Stimulated activated naive CD4-positive, alpha-beta T cell (primary cell): ENCODE results near the gene METTL24.
"Not testable (repeated sequence)": the region's sequence is repeated elsewhere in the genome, so short reads cannot be mapped to it uniquely, and the experiment has no call there.

Source experiments
- DNase-seq, 6 experiments: peaks; one replicate each; lab custom pipeline; 2025; lab: John Stamatoyannopoulos, UW

Gene METTL24

DNA sequence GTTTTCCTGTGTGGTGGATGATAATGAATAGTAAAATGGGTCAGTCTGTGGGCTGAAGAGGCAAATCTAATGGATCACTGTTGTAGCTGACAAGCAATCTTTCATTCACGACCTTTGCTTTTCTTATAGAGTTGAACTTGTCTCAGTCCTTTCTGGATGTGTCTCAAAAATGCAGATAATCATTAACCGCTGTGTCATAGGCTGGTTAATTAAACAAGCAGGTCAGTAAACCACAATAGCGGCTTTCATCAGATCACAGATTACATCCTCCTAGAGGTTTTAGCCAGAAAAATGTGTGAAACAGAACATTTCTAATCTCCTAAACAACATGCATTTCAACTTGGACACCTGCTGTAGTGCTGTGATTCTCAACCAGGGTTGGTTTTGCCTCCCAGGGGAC, 2.5 kb upstream of the METTL24 start:
- no peak for DNase-seq

- DNase-seq = no peak
Measured at GRCh38 chr6:110359556-110359955, 1.4 kb upstream of the METTL24 start.

DNA sequence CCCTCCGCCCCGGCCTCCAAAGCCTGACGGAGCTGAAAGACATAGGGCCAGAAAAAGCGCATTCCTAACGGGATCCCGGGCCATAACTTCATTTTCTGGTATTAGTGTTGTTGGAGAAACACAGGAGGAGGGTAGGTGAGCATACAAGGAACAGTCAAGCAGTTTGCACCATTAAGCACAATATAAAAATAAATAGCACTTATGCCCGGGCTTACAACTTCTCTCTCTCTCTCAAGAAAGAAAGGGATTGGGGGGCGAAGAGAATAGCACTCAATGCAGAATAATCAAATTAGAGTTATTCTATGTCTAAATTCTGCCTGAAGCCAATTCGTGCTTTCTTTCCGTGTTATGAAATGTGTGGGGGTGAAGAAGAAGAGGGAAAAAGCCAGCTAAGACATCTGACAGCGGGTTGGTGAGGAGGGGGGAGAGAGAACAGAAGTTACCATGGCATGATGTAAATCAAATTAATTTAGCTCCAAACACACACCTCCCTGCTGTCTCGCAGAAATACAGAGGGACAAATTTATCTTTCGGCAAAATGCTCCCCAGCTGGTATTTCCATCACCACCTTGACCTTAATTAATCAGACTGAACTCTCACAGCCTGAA, 508 bp upstream of the METTL24 start:
- no peak for DNase-seq

DNA sequence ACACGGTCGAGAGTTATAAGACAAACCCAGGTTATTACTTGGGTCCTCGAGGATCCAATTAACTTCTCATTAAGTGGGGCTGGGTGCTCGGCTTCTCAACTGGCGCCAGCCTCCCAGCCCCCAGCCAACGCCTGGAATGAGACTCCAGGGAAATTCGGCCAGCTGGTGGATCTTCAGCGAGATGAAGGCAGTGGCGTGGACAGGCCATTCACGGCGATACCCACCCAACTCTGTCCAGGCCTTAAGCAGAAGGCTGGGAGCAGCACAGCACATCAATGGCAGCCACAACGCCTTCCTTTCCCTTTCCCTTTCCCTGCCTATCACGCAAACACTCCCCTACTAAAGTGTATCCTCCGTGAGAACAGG, 868 bp downstream of the METTL24 start:
- DNase-seq = no peak

DNA sequence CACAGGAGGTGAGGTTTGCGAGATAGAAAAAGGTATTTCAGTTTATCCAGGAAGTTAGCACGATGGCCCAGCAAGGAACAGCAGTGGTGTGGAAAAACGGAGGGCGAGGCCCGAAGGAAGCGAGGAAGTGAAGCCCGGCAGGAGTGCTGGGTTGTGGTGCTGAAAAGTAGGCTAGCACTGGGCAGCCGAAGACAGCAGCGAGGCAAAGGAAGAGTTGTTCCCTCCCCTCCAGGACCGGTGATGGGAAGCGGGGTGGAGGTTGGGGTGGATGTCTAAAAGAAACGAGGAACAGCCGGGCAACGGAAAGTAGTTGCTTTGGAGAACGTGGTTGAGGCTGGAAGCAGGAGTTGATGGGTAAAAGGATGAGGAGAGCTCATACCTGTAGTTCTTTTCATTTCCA, 1.4 kb downstream of the METTL24 start:
- no peak for DNase-seq

GRCh38 chr6:110355727-110356126, 2.4 kb downstream of the METTL24 start:
- DNase-seq = no peak

DNA sequence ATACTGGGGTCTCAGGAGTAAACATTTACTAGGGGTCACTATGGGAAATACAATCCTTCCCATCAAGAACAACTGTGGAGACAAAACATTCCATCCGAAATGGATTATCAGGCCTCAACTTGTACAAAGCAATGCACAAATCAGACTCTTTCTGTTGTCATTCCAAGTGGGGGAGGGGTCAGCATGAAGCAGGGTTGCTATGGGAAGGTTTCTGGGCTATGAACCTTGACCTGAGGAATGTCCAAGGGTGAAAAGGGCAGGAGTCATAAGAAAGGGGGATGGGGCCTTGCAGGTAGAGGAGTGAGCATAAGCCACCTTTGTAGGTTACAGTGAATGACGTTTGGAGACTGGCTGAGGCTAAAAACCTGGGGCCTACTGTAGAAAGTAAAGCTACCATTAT, 3.1 kb downstream of the METTL24 start:
- DNase-seq = no peak

DNA sequence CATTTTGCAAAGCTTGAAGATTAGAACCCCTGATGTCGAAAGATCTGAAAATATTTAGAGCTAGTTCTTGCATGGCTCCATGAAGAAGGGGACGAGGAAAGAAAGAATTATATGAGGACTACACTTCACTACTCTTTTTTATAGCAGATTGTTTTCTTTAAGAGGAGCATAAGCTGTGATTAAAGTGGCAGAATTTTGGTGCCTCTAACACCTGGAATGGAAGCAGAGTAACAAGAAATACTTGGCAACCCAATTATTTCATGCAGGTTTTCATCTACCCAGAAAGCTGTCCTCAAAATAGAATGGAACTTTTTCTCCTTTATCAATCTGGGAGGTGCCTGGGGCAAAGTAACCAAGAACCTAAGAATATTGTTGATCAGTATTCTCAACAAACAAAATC, 4.0 kb downstream of the METTL24 start:
- DNase-seq = no peak

GRCh38 chr6:110353457-110354001, 4.6 kb downstream of the METTL24 start:
- no peak for DNase-seq

DNA sequence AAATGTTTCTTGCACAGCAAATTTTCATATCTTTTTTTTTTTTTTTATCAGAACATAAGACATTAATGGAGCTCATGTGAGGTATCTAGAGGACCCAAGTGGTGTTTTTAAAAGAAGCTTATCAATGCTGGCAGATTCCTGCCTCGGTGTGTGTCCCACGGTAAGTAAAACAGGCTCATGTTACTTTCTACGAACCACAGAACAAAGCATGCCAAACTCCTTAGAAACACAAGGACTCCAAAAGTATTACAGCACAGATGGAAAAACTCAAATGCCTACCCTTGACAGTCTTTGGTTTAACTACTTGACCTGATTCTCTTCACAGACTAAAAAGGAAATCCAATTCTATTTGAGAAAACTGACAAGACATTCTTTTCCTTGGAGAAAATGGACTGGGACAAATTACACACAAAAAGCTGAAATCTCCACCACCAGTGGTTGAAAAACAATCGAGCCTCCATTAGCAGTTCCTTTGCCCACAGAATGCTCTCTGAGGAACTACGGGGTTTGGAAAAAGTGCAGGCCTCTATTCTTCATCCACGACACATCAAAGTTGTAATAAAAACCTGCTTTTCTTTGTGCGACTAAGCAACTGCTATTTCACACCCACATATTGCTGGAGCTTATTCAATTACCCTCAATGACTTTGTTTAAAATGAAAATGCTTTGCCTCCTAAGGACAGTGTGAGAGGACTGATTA, 5.4 kb downstream of the METTL24 start:
- DNase-seq = no peak

DNA sequence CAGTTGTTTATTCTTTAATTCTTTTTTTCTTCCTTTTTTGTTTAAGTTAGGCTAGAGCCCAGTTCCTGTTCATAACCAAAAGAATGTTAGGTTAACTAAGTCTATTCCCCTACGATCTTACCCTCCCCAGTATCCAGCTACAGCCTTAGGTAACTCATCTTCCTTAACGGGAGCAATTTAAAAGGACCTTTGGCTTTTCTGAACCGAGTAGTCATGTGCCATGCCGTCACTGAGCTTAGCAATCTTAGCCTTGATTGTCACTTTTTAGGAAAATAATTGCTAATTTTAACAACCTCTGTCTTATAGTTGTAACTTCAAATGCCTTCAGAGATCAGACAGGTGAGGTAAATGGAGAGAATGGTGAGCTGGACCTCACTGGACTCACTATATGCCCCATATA, 6.2 kb downstream of the METTL24 start:
- DNase-seq = no peak

- DNase-seq = no peak
Measured at GRCh38 chr6:110351546-110351945, 6.6 kb downstream of the METTL24 start.

- not testable (repeated sequence) for DNase-seq
Measured at GRCh38 chr6:110350593-110350992, 7.6 kb downstream of the METTL24 start.

DNA sequence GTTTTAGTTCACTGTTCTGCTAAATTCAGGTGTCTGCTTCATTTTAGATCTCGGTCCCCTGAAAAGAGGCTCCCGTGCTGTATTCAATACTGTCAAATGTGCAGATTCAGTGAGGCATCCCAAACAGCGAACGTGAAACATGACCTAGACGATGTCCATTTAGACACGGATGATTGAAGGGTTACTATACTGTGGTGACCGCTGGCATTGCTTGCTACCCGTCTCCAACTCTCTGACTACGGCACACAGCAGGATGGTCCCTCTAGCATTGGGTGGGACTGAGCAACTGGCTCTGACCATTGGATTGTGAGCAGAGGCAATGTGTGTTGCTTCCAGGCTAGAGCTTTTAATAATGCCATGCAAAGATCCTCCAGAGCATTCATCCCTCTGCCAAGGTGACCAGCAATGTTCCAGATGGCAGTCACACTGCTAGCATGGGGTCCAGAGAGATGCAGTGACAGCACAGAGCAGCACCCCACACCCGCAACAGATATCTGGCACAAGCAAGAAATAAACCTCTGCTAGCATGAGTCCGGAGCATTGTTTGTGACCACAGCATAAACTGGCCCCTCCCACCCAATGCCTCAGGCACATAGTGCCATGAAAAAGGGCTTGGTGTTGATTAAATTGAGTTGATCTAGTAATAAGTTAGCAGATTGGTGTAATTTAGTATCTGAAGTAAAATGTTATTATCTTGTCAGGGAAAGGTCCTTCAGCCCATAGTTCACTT, 9.0 kb downstream of the METTL24 start:
- DNase-seq = no peak

DNA sequence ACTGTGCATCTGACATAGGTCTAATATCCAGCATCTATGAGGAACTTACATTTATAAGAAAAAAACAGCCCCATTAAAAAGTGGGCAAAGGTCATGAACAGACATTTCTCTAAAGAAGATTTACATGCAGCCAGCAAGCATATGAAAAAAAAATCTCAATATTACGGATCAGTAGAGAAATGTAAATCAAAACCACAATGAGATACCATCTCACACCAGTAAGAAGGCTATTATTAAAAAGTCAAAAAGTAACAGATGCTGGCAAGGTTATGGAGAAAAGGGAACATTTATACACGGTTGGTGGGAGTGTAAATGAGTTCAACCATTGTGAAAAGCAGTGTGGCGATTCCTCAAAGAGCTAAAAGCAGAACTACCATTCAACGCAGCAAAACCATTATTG, 13.1 kb downstream of the METTL24 start:
- no peak for DNase-seq

DNA sequence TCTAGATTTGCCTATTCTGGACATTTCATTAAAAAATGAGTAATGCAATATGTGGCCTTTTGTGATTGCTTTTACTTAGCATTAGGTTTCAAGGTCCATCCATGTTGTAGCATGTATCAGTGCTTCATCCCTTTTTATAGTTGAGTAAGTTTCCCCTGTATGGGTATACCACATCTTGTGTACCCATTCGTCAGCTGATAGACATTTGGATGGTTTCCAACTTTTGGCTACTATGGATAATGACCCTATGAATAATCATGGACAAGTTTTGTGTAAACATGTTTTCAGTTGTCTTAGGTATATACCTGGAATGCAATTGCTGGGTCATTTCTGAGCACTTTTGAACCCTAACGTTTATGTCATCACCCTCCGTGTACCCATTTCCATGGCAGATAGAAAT, 15.4 kb downstream of the METTL24 start:
- DNase-seq = no peak

- no peak for DNase-seq
Measured at GRCh38 chr6:110341663-110342596, 16.2 kb downstream of the METTL24 start.

- DNase-seq = no peak
Measured at GRCh38 chr6:110341067-110341466, 17.1 kb downstream of the METTL24 start.

- no peak for DNase-seq
Measured at GRCh38 chr6:110340392-110340965, 17.7 kb downstream of the METTL24 start.

- DNase-seq = no peak
Measured at GRCh38 chr6:110338820-110339470, 19.2 kb downstream of the METTL24 start.

DNA sequence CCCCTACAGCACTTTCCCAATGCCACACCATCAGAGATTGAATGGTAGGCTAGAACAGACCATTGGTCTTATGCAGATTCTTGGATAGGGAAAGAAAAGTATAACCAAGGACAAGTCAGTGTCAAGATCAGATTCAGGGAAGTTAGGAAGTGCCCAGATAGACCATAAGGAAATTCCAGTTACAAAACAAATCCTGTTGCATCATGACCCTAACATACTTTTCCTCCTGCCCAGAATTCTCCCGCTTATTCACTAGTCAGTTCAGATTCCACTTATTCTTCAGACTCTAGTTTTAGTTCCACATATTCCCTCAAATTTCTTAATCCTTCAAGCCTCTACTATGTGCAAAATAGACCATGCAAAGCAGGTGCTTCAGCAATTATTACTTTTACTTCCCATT, 20.7 kb downstream of the METTL24 start:
- no peak for DNase-seq
